HG03097 (cell line): ENCODE data around the gene TMEM43.
"Not testable (repeated sequence)": the region's sequence is repeated elsewhere in the genome, so short reads cannot be mapped to it uniquely, and the experiment has no call there.

ENCODE experiments used
- ATAC-seq: cut with Tn5 transposase; IDR thresholded peaks from one replicate; pipeline ENCODE4 v1.9.1; 2021; ENCODE audit not compliant: unreplicated experiment, low FRiP score

The TMEM43 gene

GRCh38 chr3:14124615-14125192 is at the start of gene TMEM43, which contains the start of gene CHCHD4:
Gene TMEM43 (plus strand): TSS chr3:14125052. CDS start chr3:14125194, 142 bp downstream.
Gene CHCHD4 (minus strand): TSS chr3:14124870. CDS start chr3:14124676, 194 bp downstream.
- ATAC-seq, result peak; percentile 90

- not testable (repeated sequence) for ATAC-seq
These were observed 49.6 kb upstream of the TMEM43 start for GRCh38 chr3:14075233-14075632.

- no peak for ATAC-seq
These were observed 47.5 kb upstream of the TMEM43 start for GRCh38 chr3:14077310-14077709.

- no peak for ATAC-seq
These were observed 42.7 kb upstream of the TMEM43 start for GRCh38 chr3:14082108-14082657.

GRCh38 chr3:14087461-14087860 is 37.4 kb upstream of the TMEM43 start:
- not testable (repeated sequence) for ATAC-seq

- not testable (repeated sequence) for ATAC-seq
These were observed 32.9 kb upstream of the TMEM43 start for GRCh38 chr3:14091959-14092358.

GRCh38 chr3:14092464-14092863 is 32.4 kb upstream of the TMEM43 start:
- no peak for ATAC-seq

- ATAC-seq, result no peak
These were observed 31.0 kb upstream of the TMEM43 start for GRCh38 chr3:14093831-14094230.

GRCh38 chr3:14096742-14097141 is 28.1 kb upstream of the TMEM43 start:
- no peak for ATAC-seq

- no peak for ATAC-seq
These were observed 27.0 kb upstream of the TMEM43 start for GRCh38 chr3:14097616-14098391.

GRCh38 chr3:14109821-14110220 is 15.0 kb upstream of the TMEM43 start:
- not testable (repeated sequence) for ATAC-seq

GRCh38 chr3:14110699-14111098 is 14.2 kb upstream of the TMEM43 start:
- no peak for ATAC-seq

- ATAC-seq, result no peak
These were observed 10.8 kb upstream of the TMEM43 start for GRCh38 chr3:14113965-14114635.

- no peak for ATAC-seq
These were observed 7.1 kb upstream of the TMEM43 start for GRCh38 chr3:14117468-14118399.

- ATAC-seq, result no peak
These were observed 6.2 kb upstream of the TMEM43 start for GRCh38 chr3:14118400-14119381.

GRCh38 chr3:14119651-14120050 is 5.2 kb upstream of the TMEM43 start:
- ATAC-seq, result no peak

GRCh38 chr3:14120111-14120920 is 4.5 kb upstream of the TMEM43 start:
- ATAC-seq, result no peak

GRCh38 chr3:14120921-14121448 is 3.9 kb upstream of the TMEM43 start:
- ATAC-seq, result not testable (repeated sequence)
